Measurements from ENCODE around the gene PLA2G2F. TPM values are rescaled to one million over a fixed set of nuclear protein-coding genes. Genes with fewer than 3 reads are reported as not detected.

PLA2G2F gene
- total and polyA plus RNA-seq, 9 of the 15 experiments (the other 6 are each of a cell fraction or from before 2014, with no cell fraction given): not detected

DNA sequence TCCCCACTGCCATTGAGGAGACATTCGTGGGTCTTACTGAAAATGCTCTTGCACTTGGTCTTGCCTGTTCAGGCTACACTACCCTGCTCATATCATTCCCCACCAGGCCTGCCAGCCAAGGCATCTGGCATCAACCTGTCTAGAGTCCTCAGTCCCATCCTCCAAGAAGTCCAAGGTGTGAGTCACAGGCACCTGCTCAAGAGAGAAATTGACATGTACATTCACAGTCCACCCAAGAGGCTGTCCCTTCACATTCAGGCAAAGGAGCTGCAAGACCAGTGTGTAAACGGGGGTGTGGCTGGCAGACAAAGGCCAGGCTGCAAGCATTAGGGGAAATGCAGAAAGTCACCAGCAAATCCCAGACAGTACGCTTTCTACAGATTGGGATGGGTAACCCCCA lies 60.3 kb downstream of the PLA2G2F start:
- Histone ChIP-seq H3K27ac (ENCODE audit: extremely low read depth, low read depth, low read length) (peak overlapping the region; percentile 16; the same call in 2 of the 3 replicates), H3K79me2 (ENCODE audit: control insufficient read depth, insufficient read depth, low read length) (no peaks in the 10 kb centered on the region)
- peak; percentile 40 for FAIRE-seq
- no peak for TF ChIP-seq SLC30A9 (CRISPR knock-in tag; IDR thresholded peaks at IDR 0.05)
- no peak for TF ChIP-seq MTA1 (IDR thresholded peaks at IDR 0.05; ENCODE audit: borderline replicate concordance)
- TF ChIP-seq SIRT6 (IDR thresholded peaks at IDR 0.05; ENCODE audit: low read depth, low read length): no peak
- TF ChIP-seq HES1 (IDR thresholded peaks at IDR 0.05; ENCODE audit: low read depth): no peak
- no peak for TF ChIP-seq ZNF354B (CRISPR knock-in tag; IDR thresholded peaks at IDR 0.05)
- TF ChIP-seq FOXK1 (CRISPR knock-in tag; IDR thresholded peaks at IDR 0.05; ENCODE audit: borderline replicate concordance): no peak
- TF ChIP-seq GATAD2A (IDR thresholded peaks at IDR 0.05): peak; percentile 49; the same call in 1 of the 2 replicates
- no peak for TF ChIP-seq HDAC8 (tag; IDR thresholded peaks at IDR 0.05)
- TF ChIP-seq, protein P1, sequence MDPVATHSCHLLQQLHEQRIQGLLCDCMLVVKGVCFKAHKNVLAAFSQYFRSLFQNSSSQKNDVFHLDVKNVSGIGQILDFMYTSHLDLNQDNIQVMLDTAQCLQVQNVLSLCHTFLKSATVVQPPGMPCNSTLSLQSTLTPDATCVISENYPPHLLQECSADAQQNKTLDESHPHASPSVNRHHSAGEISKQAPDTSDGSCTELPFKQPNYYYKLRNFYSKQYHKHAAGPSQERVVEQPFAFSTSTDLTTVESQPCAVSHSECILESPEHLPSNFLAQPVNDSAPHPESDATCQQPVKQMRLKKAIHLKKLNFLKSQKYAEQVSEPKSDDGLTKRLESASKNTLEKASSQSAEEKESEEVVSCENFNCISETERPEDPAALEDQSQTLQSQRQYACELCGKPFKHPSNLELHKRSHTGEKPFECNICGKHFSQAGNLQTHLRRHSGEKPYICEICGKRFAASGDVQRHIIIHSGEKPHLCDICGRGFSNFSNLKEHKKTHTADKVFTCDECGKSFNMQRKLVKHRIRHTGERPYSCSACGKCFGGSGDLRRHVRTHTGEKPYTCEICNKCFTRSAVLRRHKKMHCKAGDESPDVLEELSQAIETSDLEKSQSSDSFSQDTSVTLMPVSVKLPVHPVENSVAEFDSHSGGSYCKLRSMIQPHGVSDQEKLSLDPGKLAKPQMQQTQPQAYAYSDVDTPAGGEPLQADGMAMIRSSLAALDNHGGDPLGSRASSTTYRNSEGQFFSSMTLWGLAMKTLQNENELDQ (CRISPR knock-in tag; IDR thresholded peaks at IDR 0.05; ENCODE audit: borderline replicate concordance): no peak
- TF ChIP-seq ZNF707 (CRISPR knock-in tag; conservative IDR thresholded peaks at IDR 0.05): no peak
- TF ChIP-seq KDM1A (IDR thresholded peaks at IDR 0.05): no peak
- TF ChIP-seq ETV5 (CRISPR knock-in tag; IDR thresholded peaks at IDR 0.05; ENCODE audit: low read depth): no peak
- TF ChIP-seq, protein P2, sequence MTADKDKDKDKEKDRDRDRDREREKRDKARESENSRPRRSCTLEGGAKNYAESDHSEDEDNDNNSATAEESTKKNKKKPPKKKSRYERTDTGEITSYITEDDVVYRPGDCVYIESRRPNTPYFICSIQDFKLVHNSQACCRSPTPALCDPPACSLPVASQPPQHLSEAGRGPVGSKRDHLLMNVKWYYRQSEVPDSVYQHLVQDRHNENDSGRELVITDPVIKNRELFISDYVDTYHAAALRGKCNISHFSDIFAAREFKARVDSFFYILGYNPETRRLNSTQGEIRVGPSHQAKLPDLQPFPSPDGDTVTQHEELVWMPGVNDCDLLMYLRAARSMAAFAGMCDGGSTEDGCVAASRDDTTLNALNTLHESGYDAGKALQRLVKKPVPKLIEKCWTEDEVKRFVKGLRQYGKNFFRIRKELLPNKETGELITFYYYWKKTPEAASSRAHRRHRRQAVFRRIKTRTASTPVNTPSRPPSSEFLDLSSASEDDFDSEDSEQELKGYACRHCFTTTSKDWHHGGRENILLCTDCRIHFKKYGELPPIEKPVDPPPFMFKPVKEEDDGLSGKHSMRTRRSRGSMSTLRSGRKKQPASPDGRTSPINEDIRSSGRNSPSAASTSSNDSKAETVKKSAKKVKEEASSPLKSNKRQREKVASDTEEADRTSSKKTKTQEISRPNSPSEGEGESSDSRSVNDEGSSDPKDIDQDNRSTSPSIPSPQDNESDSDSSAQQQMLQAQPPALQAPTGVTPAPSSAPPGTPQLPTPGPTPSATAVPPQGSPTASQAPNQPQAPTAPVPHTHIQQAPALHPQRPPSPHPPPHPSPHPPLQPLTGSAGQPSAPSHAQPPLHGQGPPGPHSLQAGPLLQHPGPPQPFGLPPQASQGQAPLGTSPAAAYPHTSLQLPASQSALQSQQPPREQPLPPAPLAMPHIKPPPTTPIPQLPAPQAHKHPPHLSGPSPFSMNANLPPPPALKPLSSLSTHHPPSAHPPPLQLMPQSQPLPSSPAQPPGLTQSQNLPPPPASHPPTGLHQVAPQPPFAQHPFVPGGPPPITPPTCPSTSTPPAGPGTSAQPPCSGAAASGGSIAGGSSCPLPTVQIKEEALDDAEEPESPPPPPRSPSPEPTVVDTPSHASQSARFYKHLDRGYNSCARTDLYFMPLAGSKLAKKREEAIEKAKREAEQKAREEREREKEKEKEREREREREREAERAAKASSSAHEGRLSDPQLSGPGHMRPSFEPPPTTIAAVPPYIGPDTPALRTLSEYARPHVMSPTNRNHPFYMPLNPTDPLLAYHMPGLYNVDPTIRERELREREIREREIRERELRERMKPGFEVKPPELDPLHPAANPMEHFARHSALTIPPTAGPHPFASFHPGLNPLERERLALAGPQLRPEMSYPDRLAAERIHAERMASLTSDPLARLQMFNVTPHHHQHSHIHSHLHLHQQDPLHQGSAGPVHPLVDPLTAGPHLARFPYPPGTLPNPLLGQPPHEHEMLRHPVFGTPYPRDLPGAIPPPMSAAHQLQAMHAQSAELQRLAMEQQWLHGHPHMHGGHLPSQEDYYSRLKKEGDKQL (CRISPR knock-in tag; IDR thresholded peaks at IDR 0.05; ENCODE audit: borderline replicate concordance): no peak
- TF ChIP-seq FOSL1 (tag; conservative IDR thresholded peaks at IDR 0.05): 0 out of 2 replicates have a peak, but pooled peaks have one; percentile 30
- peak; percentile 4 for TF ChIP-seq RBBP5 (IDR thresholded peaks at IDR 0.05; ENCODE audit: borderline replicate concordance, insufficient read depth, low read length, poor library complexity, severe bottlenecking)

More for the DNA sequence above, 60.3 kb downstream of the PLA2G2F start:
- no peak overlapping the region for H3K4me3 ChIP-seq
- peak overlapping the region; percentile 74 for H3K4me2 ChIP-seq (ENCODE audit: insufficient read depth, low read length)
- no peaks in the 10 kb centered on the region for H3K36me3 ChIP-seq (ENCODE audit: control insufficient read depth, insufficient read depth, low read length)
- H3K9me3 ChIP-seq (replicated peaks; ENCODE audit: control insufficient read depth, insufficient read depth, low read depth, low read length): no peaks in the 10 kb centered on the region
- ChIA-PET CTCF (ENCODE audit: low intra/inter-chr PET ratio) (no interaction called here), POLR2A (interaction anchor here (0.8 to 2.1 kb wide), 4 partner anchors 11 to 291 kb away, joined by 3 to 8 read pairs (median 4); no protein-coding TSS in a partner anchor)
- ATAC-seq: peak; percentile 14
- intact Hi-C loops (cut with micrococcal nuclease): loop anchor here (5.0 kb wide), 1 partner anchor 37 kb away; no protein-coding TSS in a partner anchor
- in situ Hi-C loops (cut with MboI): no loop called here
- H3K4me1 ChIP-seq (replicated peaks in 1 of 2; ENCODE audit: control insufficient read depth in 2 of 2, insufficient read depth in 2 of 2, low read length in 2 of 2): peaks cover 19 to 37% of the 10 kb centered on the region in 2 experiments
- H3K27me3 ChIP-seq (ENCODE audit: control insufficient read depth in 2 of 2, insufficient read depth in 2 of 2, low read length in 2 of 2): no peaks in the 10 kb centered on the region
- H3K9ac ChIP-seq (ENCODE audit: insufficient read depth in 1 of 2, low read depth in 2 of 2, low read length in 2 of 2): peak overlapping the region in 1 of 2 experiments; percentile 4; a peak in 1 of 4 replicates
- peak in 2 of 4 experiments; percentile 23 to 48 for DNase-seq (ENCODE audit: extremely low read depth in 1 of 4, low spot score in 3 of 4)
- WGBS (ENCODE audit: insufficient coverage, low coverage, missing lambda C conversion rate): 18% methylated on average over 3 of the region's 3 CpGs
- H2AFZ ChIP-seq (ENCODE audit: low read depth, low read length): 0 out of 2 replicates have a peak overlapping the region, but pooled peaks have one; percentile 9
- BruUV-seq (replicated peaks): no TSS peak
- H3K9me1 ChIP-seq (ENCODE audit: control insufficient read depth, insufficient read depth, low read length): no peaks in the 10 kb centered on the region
- no peaks in the 10 kb centered on the region for H4K20me1 ChIP-seq (replicated peaks; ENCODE audit: control insufficient read depth, insufficient read depth, low read length)

Measured in K562 (cell line).